HepG2 (cell line): Measurements from ENCODE around the gene PDLIM5.

ENCODE experiments used
- ELK4 ChIP-seq: sonication (generic); formaldehyde crosslinking; IDR thresholded peaks from 2 replicates; pipeline ENCODE4 v1.9.0; 2021; ENCODE audit warnings: missing genetic modification reagents, borderline replicate concordance
- GABPB1 ChIP-seq: IDR thresholded peaks from 2 replicates; pipeline ENCODE4 v1.6.1; 2016; ENCODE audit warnings: mild to moderate bottlenecking, missing genetic modification reagents, moderate library complexity, missing compliant biosample characterization
- HMG20A ChIP-seq: IDR thresholded peaks from 2 replicates; pipeline ENCODE4 v1.6.1; 2016; ENCODE audit warnings: borderline replicate concordance
- NR2F2 ChIP-seq: IDR thresholded peaks from 2 replicates; pipeline ENCODE4 v1.6.1; 2012; ENCODE audit warnings: low read depth, inconsistent platforms, borderline replicate concordance

GRCh38 chr4:94516067-94516466 is 64.3 kb downstream of the PDLIM5 start:
- no peak for TF ChIP-seq NR2F2
- no peak for TF ChIP-seq HMG20A (CRISPR knock-in tag)
- TF ChIP-seq GABPB1 (CRISPR knock-in tag), result no peak
- TF ChIP-seq ELK4 (CRISPR knock-in tag), result no peak
